ENCODE measurements around the gene STX18.

STX18 gene

GRCh38 chr4:4456816-4457578, 84.9 kb downstream of the STX18 start:
- peaks cover 15% of the 10 kb centered on the region for H3K4me1 ChIP-seq (ENCODE audit: control insufficient read depth, insufficient read depth, low read length, poor library complexity, severe bottlenecking)
- H3K9me3 ChIP-seq (ENCODE audit: control insufficient read depth, low read length) = no peaks in the 10 kb centered on the region
- H3K4me3 ChIP-seq (ENCODE audit: insufficient read depth, low read depth, low read length, poor library complexity, severe bottlenecking) = no peak overlapping the region
- DNase-seq = no peak
- H3K27ac ChIP-seq (ENCODE audit: insufficient read depth, low read length, poor library complexity, severe bottlenecking) = no peak overlapping the region
- peaks cover 22% of the 10 kb centered on the region for H3K36me3 ChIP-seq (ENCODE audit: control insufficient read depth, insufficient read depth, low read length)
- H3K27me3 ChIP-seq (replicated peaks; ENCODE audit: control insufficient read depth, insufficient read depth, low read length, poor library complexity, severe bottlenecking) = no peaks in the 10 kb centered on the region

GRCh38 chr4:4456351-4456750, 85.5 kb downstream of the STX18 start:
- peaks cover 11% of the 10 kb centered on the region for H3K4me1 ChIP-seq (ENCODE audit: control insufficient read depth, insufficient read depth, low read length, poor library complexity, severe bottlenecking)
- DNase-seq = no peak
- no peaks in the 10 kb centered on the region for H3K27me3 ChIP-seq (replicated peaks; ENCODE audit: control insufficient read depth, insufficient read depth, low read length, poor library complexity, severe bottlenecking)
- H3K27ac ChIP-seq (ENCODE audit: insufficient read depth, low read length, poor library complexity, severe bottlenecking) = no peak overlapping the region
- no peak overlapping the region for H3K4me3 ChIP-seq (ENCODE audit: insufficient read depth, low read depth, low read length, poor library complexity, severe bottlenecking)
- H3K36me3 ChIP-seq (ENCODE audit: control insufficient read depth, insufficient read depth, low read length) = peaks cover 29% of the 10 kb centered on the region
- H3K9me3 ChIP-seq (ENCODE audit: control insufficient read depth, low read length) = no peaks in the 10 kb centered on the region

GRCh38 chr4:4455210-4455865, 86.5 kb downstream of the STX18 start:
- no peak for DNase-seq
- Histone ChIP-seq H3K4me3 (ENCODE audit: insufficient read depth, low read depth, low read length, poor library complexity, severe bottlenecking) (no peak overlapping the region), H3K36me3 (ENCODE audit: control insufficient read depth, insufficient read depth, low read length) (peaks cover 31% of the 10 kb centered on the region), H3K9me3 (ENCODE audit: control insufficient read depth, low read length) (no peaks in the 10 kb centered on the region), H3K27ac (ENCODE audit: insufficient read depth, low read length, poor library complexity, severe bottlenecking) (no peak overlapping the region), H3K4me1 (ENCODE audit: control insufficient read depth, insufficient read depth, low read length, poor library complexity, severe bottlenecking) (peaks cover under 1% of the 10 kb centered on the region), H3K27me3 (replicated peaks; ENCODE audit: control insufficient read depth, insufficient read depth, low read length, poor library complexity, severe bottlenecking) (no peaks in the 10 kb centered on the region)

GRCh38 chr4:4446434-4446833, 95.4 kb downstream of the STX18 start:
- no peak for DNase-seq
- no peak overlapping the region for H3K4me3 ChIP-seq (ENCODE audit: insufficient read depth, low read depth, low read length, poor library complexity, severe bottlenecking)
- no peaks in the 10 kb centered on the region for H3K27me3 ChIP-seq (replicated peaks; ENCODE audit: control insufficient read depth, insufficient read depth, low read length, poor library complexity, severe bottlenecking)
- H3K36me3 ChIP-seq (ENCODE audit: control insufficient read depth, insufficient read depth, low read length) = peaks cover 8% of the 10 kb centered on the region
- no peaks in the 10 kb centered on the region for H3K4me1 ChIP-seq (ENCODE audit: control insufficient read depth, insufficient read depth, low read length, poor library complexity, severe bottlenecking)
- H3K9me3 ChIP-seq (ENCODE audit: control insufficient read depth, low read length) = no peaks in the 10 kb centered on the region
- H3K27ac ChIP-seq (ENCODE audit: insufficient read depth, low read length, poor library complexity, severe bottlenecking) = no peak overlapping the region

GRCh38 chr4:4443821-4444220, 98.0 kb downstream of the STX18 start:
- DNase-seq = no peak
- Histone ChIP-seq H3K36me3 (ENCODE audit: control insufficient read depth, insufficient read depth, low read length) (peaks cover 5% of the 10 kb centered on the region), H3K9me3 (ENCODE audit: control insufficient read depth, low read length) (no peaks in the 10 kb centered on the region), H3K27me3 (replicated peaks; ENCODE audit: control insufficient read depth, insufficient read depth, low read length, poor library complexity, severe bottlenecking) (no peaks in the 10 kb centered on the region), H3K4me3 (ENCODE audit: insufficient read depth, low read depth, low read length, poor library complexity, severe bottlenecking) (no peak overlapping the region), H3K27ac (ENCODE audit: insufficient read depth, low read length, poor library complexity, severe bottlenecking) (no peak overlapping the region), H3K4me1 (ENCODE audit: control insufficient read depth, insufficient read depth, low read length, poor library complexity, severe bottlenecking) (no peaks in the 10 kb centered on the region)

- no peaks in the 10 kb centered on the region for H3K4me1 ChIP-seq (ENCODE audit: control insufficient read depth, insufficient read depth, low read length, poor library complexity, severe bottlenecking)
- no peak overlapping the region for H3K27ac ChIP-seq (ENCODE audit: insufficient read depth, low read length, poor library complexity, severe bottlenecking)
- H3K4me3 ChIP-seq (ENCODE audit: insufficient read depth, low read depth, low read length, poor library complexity, severe bottlenecking) = no peak overlapping the region
- no peaks in the 10 kb centered on the region for H3K9me3 ChIP-seq (ENCODE audit: control insufficient read depth, low read length)
- H3K36me3 ChIP-seq (ENCODE audit: control insufficient read depth, insufficient read depth, low read length) = peaks cover 5% of the 10 kb centered on the region
- no peaks in the 10 kb centered on the region for H3K27me3 ChIP-seq (replicated peaks; ENCODE audit: control insufficient read depth, insufficient read depth, low read length, poor library complexity, severe bottlenecking)
- DNase-seq = no peak
Measured at GRCh38 chr4:4440333-4441061, 101.4 kb downstream of the STX18 start.

- H3K4me3 ChIP-seq (ENCODE audit: insufficient read depth, low read depth, low read length, poor library complexity, severe bottlenecking) = no peak overlapping the region
- no peak for DNase-seq
- H3K9me3 ChIP-seq (ENCODE audit: control insufficient read depth, low read length) = no peaks in the 10 kb centered on the region
- H3K27ac ChIP-seq (ENCODE audit: insufficient read depth, low read length, poor library complexity, severe bottlenecking) = no peak overlapping the region
- no peaks in the 10 kb centered on the region for H3K4me1 ChIP-seq (ENCODE audit: control insufficient read depth, insufficient read depth, low read length, poor library complexity, severe bottlenecking)
- no peaks in the 10 kb centered on the region for H3K27me3 ChIP-seq (replicated peaks; ENCODE audit: control insufficient read depth, insufficient read depth, low read length, poor library complexity, severe bottlenecking)
- peaks cover 5% of the 10 kb centered on the region for H3K36me3 ChIP-seq (ENCODE audit: control insufficient read depth, insufficient read depth, low read length)
Measured at GRCh38 chr4:4439782-4440181, 102.1 kb downstream of the STX18 start.

- H3K36me3 ChIP-seq (ENCODE audit: control insufficient read depth, insufficient read depth, low read length) = peaks cover 8% of the 10 kb centered on the region
- no peaks in the 10 kb centered on the region for H3K27me3 ChIP-seq (replicated peaks; ENCODE audit: control insufficient read depth, insufficient read depth, low read length, poor library complexity, severe bottlenecking)
- no peak overlapping the region for H3K27ac ChIP-seq (ENCODE audit: insufficient read depth, low read length, poor library complexity, severe bottlenecking)
- H3K4me3 ChIP-seq (ENCODE audit: insufficient read depth, low read depth, low read length, poor library complexity, severe bottlenecking) = no peak overlapping the region
- no peaks in the 10 kb centered on the region for H3K9me3 ChIP-seq (ENCODE audit: control insufficient read depth, low read length)
- DNase-seq = no peak
- no peaks in the 10 kb centered on the region for H3K4me1 ChIP-seq (ENCODE audit: control insufficient read depth, insufficient read depth, low read length, poor library complexity, severe bottlenecking)
Measured at GRCh38 chr4:4438891-4439290, 103.0 kb downstream of the STX18 start.

- peaks cover 6% of the 10 kb centered on the region for H3K36me3 ChIP-seq (ENCODE audit: control insufficient read depth, insufficient read depth, low read length)
- H3K27ac ChIP-seq (ENCODE audit: insufficient read depth, low read length, poor library complexity, severe bottlenecking) = no peak overlapping the region
- no peaks in the 10 kb centered on the region for H3K27me3 ChIP-seq (replicated peaks; ENCODE audit: control insufficient read depth, insufficient read depth, low read length, poor library complexity, severe bottlenecking)
- no peak overlapping the region for H3K4me3 ChIP-seq (ENCODE audit: insufficient read depth, low read depth, low read length, poor library complexity, severe bottlenecking)
- no peak for DNase-seq
- no peaks in the 10 kb centered on the region for H3K9me3 ChIP-seq (ENCODE audit: control insufficient read depth, low read length)
- no peaks in the 10 kb centered on the region for H3K4me1 ChIP-seq (ENCODE audit: control insufficient read depth, insufficient read depth, low read length, poor library complexity, severe bottlenecking)
Measured at GRCh38 chr4:4437798-4438470, 103.9 kb downstream of the STX18 start.
